ENCODE measurements around the gene UBXN11. TPM values are rescaled to one million over a fixed set of nuclear protein-coding genes. Genes with fewer than 3 reads are reported as not detected.

The UBXN11 gene
- total RNA-seq, 2 donors from 2014 or later: 13.2 to 18.1 TPM

- peaks cover 21% of the 10 kb centered on the region for H3K4me1 ChIP-seq (replicated peaks)
- intact Hi-C loops (cut with DNase I): loop anchor here (5.0 kb wide), 2 partner anchors 44 to 164 kb away; partner anchors contain the start of genes CEP85 and PDIK1L
Observed at GRCh38 chr1:26276432-26276838, 30.0 kb downstream of the UBXN11 start.

DNA sequence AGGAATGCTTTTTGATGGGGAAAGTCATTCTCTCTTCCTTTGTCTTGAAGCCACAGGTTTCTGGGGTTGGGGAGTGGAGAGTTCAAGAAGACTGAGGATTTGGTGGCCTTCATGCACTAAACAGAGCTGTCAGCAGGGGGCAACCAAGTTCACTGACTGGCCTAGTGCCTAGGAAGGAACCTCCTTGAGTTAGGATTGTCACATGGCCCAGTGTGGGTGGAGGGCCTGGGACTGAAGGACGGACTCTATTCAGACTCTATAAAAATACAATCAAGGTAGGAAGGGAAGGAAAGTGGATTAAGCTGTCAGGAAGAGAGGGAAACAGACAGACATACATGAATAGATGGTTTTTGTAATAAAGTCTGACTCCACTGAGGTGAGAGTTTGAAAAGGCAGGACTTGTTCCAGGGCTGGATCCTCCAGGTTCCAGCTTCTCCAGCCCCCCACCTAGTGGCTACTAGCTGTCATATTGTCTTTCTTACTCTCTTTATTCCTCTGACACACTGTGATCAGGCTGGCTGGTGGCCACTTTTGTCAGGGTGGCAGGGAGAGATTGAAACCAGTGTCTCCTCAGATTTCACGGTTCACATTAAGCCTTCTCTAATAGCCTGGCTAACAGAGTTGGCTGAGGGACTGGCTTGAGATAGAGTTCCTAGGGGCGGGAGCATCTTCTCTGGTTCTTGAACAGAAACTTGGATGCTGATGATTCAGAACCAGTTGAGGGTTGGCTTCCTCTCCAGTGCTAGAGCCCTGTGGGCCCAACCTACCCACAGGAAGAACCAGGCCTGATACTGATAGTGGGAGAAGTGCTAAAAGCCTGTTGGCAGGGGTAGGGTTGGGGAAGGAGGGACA, 30.6 kb downstream of the UBXN11 start:
- WGBS: 3% methylated on average over 3 of the region's 3 CpGs
- no peak overlapping the region for H3K4me3 ChIP-seq
- peak; percentile 84 for DNase-seq (ENCODE audit: low spot score)

More at GRCh38 chr1:26276432-26276838, 30.0 kb downstream of the UBXN11 start:
- peak overlapping the region; percentile 82 to 92 for H3K27ac ChIP-seq
- H3K9me3 ChIP-seq: no peaks in the 10 kb centered on the region
- TF ChIP-seq POLR2AphosphoS5 (IDR thresholded peaks at IDR 0.05) (no peak), POLR2A (IDR thresholded peaks at IDR 0.05) (no peak), CTCF (IDR thresholded peaks at IDR 0.05) (no peak)
- 70% methylated on average over 2 of the region's 2 CpGs for WGBS
- DNase-seq (ENCODE audit: low spot score): no peak
- H3K4me3 ChIP-seq: no peak overlapping the region
- H3K27me3 ChIP-seq (replicated peaks; ENCODE audit: insufficient read depth): no peaks in the 10 kb centered on the region
- no peaks in the 10 kb centered on the region for H3K36me3 ChIP-seq

DNA sequence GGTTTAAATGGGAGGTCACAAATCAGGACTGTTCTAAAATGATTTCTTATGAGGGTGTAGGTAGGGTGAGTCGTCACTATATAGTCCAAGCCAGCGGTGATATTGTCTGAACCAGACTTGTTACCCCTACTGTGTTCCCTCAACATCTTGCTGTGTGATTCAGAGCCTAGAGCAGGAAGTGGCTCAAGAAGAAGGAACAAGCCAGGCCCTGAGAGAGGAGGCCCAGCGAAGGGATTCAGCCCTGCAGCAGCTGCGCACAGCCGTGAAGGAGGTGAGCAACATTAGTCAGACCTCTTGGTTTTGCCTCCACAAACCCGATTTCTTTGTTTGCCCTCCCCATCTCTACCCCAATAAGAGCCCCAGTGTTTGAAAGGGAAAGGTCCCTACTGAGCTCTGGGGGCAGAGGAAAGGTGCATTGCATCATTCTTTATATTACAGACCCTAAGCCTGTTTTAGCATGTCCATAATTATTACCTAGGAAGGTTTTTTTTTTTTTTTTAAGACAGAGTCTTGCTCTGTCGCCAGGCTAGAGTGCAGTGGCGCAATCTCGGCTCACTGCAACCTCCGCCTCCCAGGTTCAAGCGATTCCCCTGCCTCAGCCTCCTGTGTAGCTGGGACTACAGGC, 31.5 kb downstream of the UBXN11 start:
- intact Hi-C loops (cut with DNase I): loop anchor here (2.0 to 5.0 kb wide), 3 partner anchors 43 to 163 kb away; partner anchors contain the start of genes CEP85 and PDIK1L
- DNase-seq (ENCODE audit: low spot score): no peak
- no peak for TF ChIP-seq CTCF (IDR thresholded peaks at IDR 0.05)
- TF ChIP-seq POLR2AphosphoS5 (IDR thresholded peaks at IDR 0.05): no peak
- no peak for TF ChIP-seq POLR2A (IDR thresholded peaks at IDR 0.05)
- H3K4me1 ChIP-seq (replicated peaks): peaks cover 17% of the 10 kb centered on the region
- no peak overlapping the region for H3K4me3 ChIP-seq
- peak overlapping the region; percentile 82 to 92 for H3K27ac ChIP-seq
- WGBS: 80% methylated on average over 11 of the region's 11 CpGs
- no peaks in the 10 kb centered on the region for H3K36me3 ChIP-seq
- no peaks in the 10 kb centered on the region for H3K9me3 ChIP-seq
- H3K27me3 ChIP-seq (replicated peaks; ENCODE audit: insufficient read depth): no peaks in the 10 kb centered on the region

More for the DNA sequence above, 30.6 kb downstream of the UBXN11 start:
- Histone ChIP-seq H3K27me3 (replicated peaks; ENCODE audit: insufficient read depth) (no peaks in the 10 kb centered on the region), H3K9me3 (no peaks in the 10 kb centered on the region), H3K4me1 (replicated peaks) (peaks cover 17% of the 10 kb centered on the region), H3K27ac (peak overlapping the region; percentile 82 to 92), H3K36me3 (no peaks in the 10 kb centered on the region)
- intact Hi-C loops (cut with DNase I): loop anchor here (2.0 to 5.0 kb wide), 3 partner anchors 44 to 164 kb away; partner anchors contain the start of genes CEP85 and PDIK1L
- TF ChIP-seq CTCF (IDR thresholded peaks at IDR 0.05) (peak; percentile 69 to 95 (median 90)), POLR2A (IDR thresholded peaks at IDR 0.05) (peak; percentile 32), POLR2AphosphoS5 (IDR thresholded peaks at IDR 0.05) (peak; percentile 86)

DNA sequence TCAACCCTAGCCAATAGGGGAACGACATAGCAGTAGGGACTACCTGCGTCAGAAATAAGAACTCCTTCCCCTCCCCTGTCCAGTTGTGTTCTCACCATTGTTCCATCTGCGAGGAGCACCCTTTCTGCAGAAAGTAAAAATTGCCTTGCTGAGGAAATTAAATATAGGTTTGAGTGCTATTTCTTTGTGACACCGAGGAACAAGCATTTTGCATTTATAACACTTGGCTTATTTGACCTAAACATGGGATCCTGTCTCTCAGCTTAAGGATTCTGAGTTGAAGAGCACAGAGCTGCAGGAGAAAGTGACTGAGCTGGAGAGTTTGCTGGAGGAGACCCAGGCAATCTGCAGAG, 37.3 kb downstream of the UBXN11 start:
- 96% methylated on average over 4 of the region's 4 CpGs for WGBS
- Histone ChIP-seq H3K4me3 (no peak overlapping the region), H3K36me3 (no peaks in the 10 kb centered on the region), H3K4me1 (replicated peaks) (no peaks in the 10 kb centered on the region), H3K27ac (no peak overlapping the region), H3K9me3 (no peaks in the 10 kb centered on the region), H3K27me3 (replicated peaks; ENCODE audit: insufficient read depth) (no peaks in the 10 kb centered on the region)
- TF ChIP-seq CTCF (IDR thresholded peaks at IDR 0.05) (no peak), POLR2AphosphoS5 (IDR thresholded peaks at IDR 0.05) (no peak), POLR2A (IDR thresholded peaks at IDR 0.05) (no peak)
- intact Hi-C loops (cut with DNase I): no loop called here
- no peak for DNase-seq (ENCODE audit: low spot score)
